ENCODE results near the gene NACC1.

- TF ChIP-seq CTCF (IDR thresholded peaks at IDR 0.05; ENCODE audit: borderline replicate concordance, extremely low read depth, low read length, poor library complexity, severe bottlenecking), result no peak
- TF ChIP-seq EZH2 (IDR thresholded peaks at IDR 0.05; ENCODE audit: borderline replicate concordance, low read depth, low read length, severe bottlenecking), result no peak
These were observed 30.8 kb upstream of the NACC1 start for GRCh38 chr19:13087295-13087694.

All from DND-41 (cell line).